Suprapubic skin (tissue), 4 donors: ENCODE results near the gene GLYR1. TPM values are rescaled to one million over a fixed set of nuclear protein-coding genes. Genes with fewer than 3 reads are reported as not detected.

Source experiments
- DNase-seq, 2 donors: peaks; one replicate each; pipeline ENCODE4 v3.0.0-alpha.2; 2019; ENCODE audit warnings: low spot score in 2 of 2
- H3K27ac ChIP-seq: fragments of 200-600 bp; sonication (generic); one replicate; pipeline ENCODE4 v1.5.1; 2019
- H3K27me3 ChIP-seq: fragments of 200-600 bp; sonication (generic); one replicate; pipeline ENCODE4 v1.5.1; 2019
- H3K36me3 ChIP-seq: fragments of 200-600 bp; sonication (generic); one replicate; pipeline ENCODE4 v1.5.1; 2019
- H3K4me1 ChIP-seq: fragments of 200-600 bp; sonication (generic); one replicate; pipeline ENCODE4 v1.5.1; 2019
- H3K4me3 ChIP-seq: fragments of 200-600 bp; sonication (generic); one replicate; pipeline ENCODE4 v1.5.1; 2019; ENCODE audit warnings: mild to moderate bottlenecking
- H3K9me3 ChIP-seq: fragments of 200-600 bp; sonication (generic); one replicate; pipeline ENCODE4 v1.5.1; 2019
- CTCF ChIP-seq, 2 donors: fragments of 200-600 bp in 1 of 2; fragments of 450-650 bp in 1 of 2; sonication (generic) in 1 of 2; IDR thresholded peaks; one replicate each; pipeline ENCODE4 v1.5.1; 2016 to 2019; ENCODE audit warnings: antibody characterized with exemption in 2 of 2, mild to moderate bottlenecking in 1 of 2, moderate library complexity in 1 of 2
- EP300 ChIP-seq: sonication (generic); formaldehyde crosslinking; IDR thresholded peaks from one replicate; pipeline ENCODE4 v1.6.1; 2017; ENCODE audit warnings: antibody characterized with exemption
- POLR2A ChIP-seq, 2 donors: fragments of 450-650 bp; IDR thresholded peaks; one replicate each; pipeline ENCODE4 v1.6.1; 2017; ENCODE audit warnings: antibody characterized with exemption in 2 of 2, mild to moderate bottlenecking in 2 of 2, moderate library complexity in 2 of 2
- POLR2AphosphoS5 ChIP-seq, 3 donors: sonication (generic); formaldehyde crosslinking; IDR thresholded peaks; one replicate each; pipeline ENCODE4 v1.6.1; 2017; ENCODE audit warnings: antibody characterized with exemption in 3 of 3
- WGBS: methylation state at CpG from one replicate; pipeline ENCODE4 v1.1.5; 2018; 5-methylcytosine and 5-hydroxymethylcytosine counted together
- total RNA-seq, 4 donors: library from RNA; depleted of rRNA; stranded (reverse); fragments of >200 nt; gene quantifications; one replicate each; pipeline ENCODE4 v1.1.0, GENCODE V29; 2016

The GLYR1 gene
- total RNA-seq, 4 donors from 2014 or later, result 42.2 to 76.0 (median 50.7) TPM

GRCh38 chr16:4797805-4798252 is 49.3 kb downstream of the GLYR1 start:
- peaks cover 21% of the 10 kb centered on the region for H3K4me1 ChIP-seq
- WGBS, result no CpG with 5 or more reads among the region's 22 CpGs
- no peaks in the 10 kb centered on the region for H3K9me3 ChIP-seq
- H3K4me3 ChIP-seq, result no peak overlapping the region
- H3K27me3 ChIP-seq, result no peaks in the 10 kb centered on the region
- TF ChIP-seq POLR2AphosphoS5 (IDR thresholded peaks at IDR 0.05) (no peak), EP300 (no peak), POLR2A (IDR thresholded peaks at IDR 0.05) (no peak), CTCF (IDR thresholded peaks at IDR 0.05) (no peak)
- no peak overlapping the region for H3K27ac ChIP-seq
- peaks cover 24% of the 10 kb centered on the region for H3K36me3 ChIP-seq
- no peak for DNase-seq

- Histone ChIP-seq H3K4me3 (no peak overlapping the region), H3K36me3 (peaks cover 24% of the 10 kb centered on the region), H3K4me1 (peaks cover 21% of the 10 kb centered on the region), H3K27me3 (no peaks in the 10 kb centered on the region), H3K27ac (no peak overlapping the region), H3K9me3 (no peaks in the 10 kb centered on the region)
- DNase-seq, result no peak
- WGBS, result 83% methylated on average over 10 of the region's 21 CpGs
- TF ChIP-seq EP300, result no peak
- TF ChIP-seq CTCF (IDR thresholded peaks at IDR 0.05), result no peak
- no peak for TF ChIP-seq POLR2A (IDR thresholded peaks at IDR 0.05)
Measured at GRCh38 chr16:4796982-4797804, 49.9 kb downstream of the GLYR1 start.

GRCh38 chr16:4795828-4796572 is 51.1 kb downstream of the GLYR1 start:
- peaks cover 24% of the 10 kb centered on the region for H3K36me3 ChIP-seq
- DNase-seq, result no peak
- H3K27ac ChIP-seq, result no peak overlapping the region
- H3K9me3 ChIP-seq, result no peaks in the 10 kb centered on the region
- H3K27me3 ChIP-seq, result no peaks in the 10 kb centered on the region
- WGBS, result 88% methylated on average over 19 of the region's 30 CpGs
- peak overlapping the region; percentile 16 for H3K4me3 ChIP-seq
- H3K4me1 ChIP-seq, result peaks cover 9% of the 10 kb centered on the region
- TF ChIP-seq CTCF (IDR thresholded peaks at IDR 0.05) (no peak), POLR2A (IDR thresholded peaks at IDR 0.05) (no peak), POLR2AphosphoS5 (IDR thresholded peaks at IDR 0.05) (no peak), EP300 (no peak)

- TF ChIP-seq POLR2AphosphoS5 (IDR thresholded peaks at IDR 0.05), result no peak
- no peak for TF ChIP-seq POLR2A (IDR thresholded peaks at IDR 0.05)
- Histone ChIP-seq H3K36me3 (peaks cover 24% of the 10 kb centered on the region), H3K9me3 (no peaks in the 10 kb centered on the region), H3K4me1 (peaks cover 2% of the 10 kb centered on the region), H3K27me3 (no peaks in the 10 kb centered on the region), H3K4me3 (peak within 1 kb of the TSS; percentile 16), H3K27ac (no peak within 1 kb of the TSS)
- 54% methylated on average over 14 of the region's 14 CpGs for WGBS
- no peak for DNase-seq
Measured at GRCh38 chr16:4795181-4795827, 51.8 kb downstream of the GLYR1 start, which contains the start of gene SMIM22. Gene SMIM22 (plus strand): TSS chr16:4795369. CDS start chr16:4795735, 366 bp downstream.

GRCh38 chr16:4792951-4793513 is 54.1 kb downstream of the GLYR1 start:
- Histone ChIP-seq H3K9me3 (no peaks in the 10 kb centered on the region), H3K36me3 (peaks cover 10% of the 10 kb centered on the region), H3K4me1 (no peaks in the 10 kb centered on the region), H3K27me3 (no peaks in the 10 kb centered on the region), H3K27ac (no peak overlapping the region), H3K4me3 (no peak overlapping the region)
- 81% methylated on average over 12 of the region's 13 CpGs for WGBS
- DNase-seq, result no peak
- no peak for TF ChIP-seq EP300
- TF ChIP-seq POLR2A (IDR thresholded peaks at IDR 0.05), result no peak
- TF ChIP-seq POLR2AphosphoS5 (IDR thresholded peaks at IDR 0.05), result no peak
- no peak for TF ChIP-seq CTCF (IDR thresholded peaks at IDR 0.05)
